Liver (tissue), 9 donors: ENCODE measurements around the gene SLC8A1. TPM values are rescaled to one million over a fixed set of nuclear protein-coding genes. Genes with fewer than 3 reads are reported as not detected.

Experiments used
- DNase-seq: peaks from one replicate; pipeline ENCODE4 v3.0.0-alpha.2; 2017; ENCODE audit warnings: low spot score
- H3K27ac ChIP-seq, 2 donors: one replicate each; pipeline ENCODE4 v1.7.0; 2013; ENCODE audit warnings: inconsistent platforms in 2 of 2, low read length in 2 of 2, control low read depth in 1 of 2, low read depth in 1 of 2, mild to moderate bottlenecking in 1 of 2
- H3K27me3 ChIP-seq, 4 donors: one replicate each; pipeline versions ENCODE4 v1.6.1 to v1.7.0; 2013; ENCODE audit warnings: low read length in 3 of 4, inconsistent platforms in 1 of 4, mild to moderate bottlenecking in 1 of 4, moderate library complexity in 1 of 4; ENCODE audit not compliant: control insufficient read depth in 4 of 4, insufficient read depth in 4 of 4
- H3K36me3 ChIP-seq, 4 donors: one replicate each; pipeline versions ENCODE4 v1.6.1 to v1.7.0; 2013; ENCODE audit warnings: low read length in 3 of 4, mild to moderate bottlenecking in 3 of 4, low read depth in 1 of 4, moderate library complexity in 1 of 4; ENCODE audit not compliant: control insufficient read depth in 4 of 4, insufficient read depth in 3 of 4
- H3K4me1 ChIP-seq, 4 donors: one replicate each; pipeline versions ENCODE4 v1.6.1 to v1.7.0; 2013; ENCODE audit warnings: low read length in 3 of 4, mild to moderate bottlenecking in 3 of 4, moderate library complexity in 1 of 4; ENCODE audit not compliant: control insufficient read depth in 4 of 4, insufficient read depth in 4 of 4
- H3K4me3 ChIP-seq, 3 donors: one replicate each; pipeline versions ENCODE4 v1.6.1 to v1.7.0; 2013; ENCODE audit warnings: low read length in 3 of 3, control low read depth in 1 of 3, low read depth in 1 of 3, mild to moderate bottlenecking in 1 of 3
- H3K9ac ChIP-seq, 2 donors: one replicate each; pipeline ENCODE4 v1.7.0; 2013; ENCODE audit warnings: low read length in 2 of 2, mild to moderate bottlenecking in 2 of 2, moderate library complexity in 2 of 2, control low read depth in 1 of 2, low read depth in 1 of 2
- H3K9me3 ChIP-seq, 4 donors: one replicate each; pipeline versions ENCODE4 v1.6.1 to v1.7.0; 2013; ENCODE audit warnings: low read length in 3 of 4; ENCODE audit not compliant: control insufficient read depth in 4 of 4
- EGR1 ChIP-seq, 2 donors: IDR thresholded peaks; 2 replicates each; pipeline ENCODE4 v1.6.1; 2016 to 2018; ENCODE audit warnings: antibody characterized with exemption in 2 of 2, low read depth in 2 of 2
- FOXA1 ChIP-seq: IDR thresholded peaks from 2 replicates; pipeline ENCODE4 v1.6.1; 2016; ENCODE audit warnings: antibody characterized with exemption
- GABPA ChIP-seq, 2 donors: IDR thresholded peaks in 1 of 2; conservative IDR thresholded peaks in 1 of 2; 2 replicates each; pipeline ENCODE4 v1.6.1; 2016; ENCODE audit warnings: antibody characterized with exemption in 2 of 2, mild to moderate bottlenecking in 1 of 2, moderate library complexity in 1 of 2
- HNF4G ChIP-seq: IDR thresholded peaks from 2 replicates; pipeline ENCODE4 v1.6.1; 2016; ENCODE audit warnings: antibody characterized with exemption
- JUND ChIP-seq, 2 donors: IDR thresholded peaks; 2 replicates each; pipeline ENCODE4 v1.6.1; 2016; ENCODE audit warnings: antibody characterized with exemption in 2 of 2
- NR2F2 ChIP-seq: IDR thresholded peaks from 2 replicates; pipeline ENCODE4 v1.6.1; 2016; ENCODE audit warnings: antibody characterized with exemption
- SP1 ChIP-seq: IDR thresholded peaks from 2 replicates; pipeline ENCODE4 v1.6.1; 2018; ENCODE audit warnings: antibody characterized with exemption, mild to moderate bottlenecking
- TAF1 ChIP-seq: conservative IDR thresholded peaks from 2 replicates; pipeline ENCODE4 v1.6.1; 2016; ENCODE audit warnings: antibody characterized with exemption, mild to moderate bottlenecking
- WGBS: extraction: QIAGEN DNeasy Blood & Tissue Kit; methylation state at CpG from one replicate; pipeline ENCODE4 v1.1.7; 2013; 5-methylcytosine and 5-hydroxymethylcytosine counted together
- polyA plus RNA-seq, 2 donors: library from polyadenylated mRNA; stranded (reverse) in 1 of 2; unstranded in 1 of 2; fragments of 200-250 nt in 1 of 2; fragments of >200 nt in 1 of 2; fragmentation: Nextera tagmentation in 1 of 2; extraction: Ambion mirVana in 1 of 2; gene quantifications; one replicate each; pipeline versions ENCODE4 v1.2.1 to v1.2.3, GENCODE V29; 2013 to 2015
- total RNA-seq, 2 donors: library from RNA; depleted of rRNA; stranded (reverse); fragments of >200 nt; gene quantifications; one replicate each; pipeline ENCODE4 v1.2.3, GENCODE V29; 2014
- TF ChIP-seq, protein P1 (sequence below): fragments of 150-350 bp; IDR thresholded peaks from 2 replicates; pipeline ENCODE4 v1.5.1; 2017; ENCODE audit warnings: improper control_type of control experiment, low read depth, low read length; ENCODE audit not compliant: missing input control
- TF ChIP-seq, protein P2 (sequence below): IDR thresholded peaks from 2 replicates; pipeline ENCODE4 v1.6.1; 2016; ENCODE audit warnings: antibody characterized with exemption, mild to moderate bottlenecking
- donor health status: healthy.
- donor health status: healthy.
- donor health status: healthy.
- donor health status: healthy.
- donor health status: healthy.

The SLC8A1 gene
- total and polyA plus RNA-seq, 4 donors: 1.2 to 18.5 (median 8.2) TPM

- no peaks in the 10 kb centered on the region for H3K36me3 ChIP-seq
- H3K27me3 ChIP-seq: peaks cover 0 to 3% (median 0%) of the 10 kb centered on the region in 4 donors
- DNase-seq: no peak
- H3K9ac ChIP-seq: no peak overlapping the region
- 72% methylated on average over 2 of the region's 2 CpGs for WGBS
- no peaks in the 10 kb centered on the region for H3K9me3 ChIP-seq
- TF ChIP-seq NR2F2 (no peak), JUND (IDR thresholded peaks at IDR 0.05) (no peak), GABPA (IDR thresholded peaks at IDR 0.05 in 1 of 2, conservative IDR thresholded peaks at IDR 0.05 in 1 of 2) (no peak), SP1 (no peak), TAF1 (no peak), EGR1 (IDR thresholded peaks at IDR 0.05; ENCODE audit: low read depth in 2 of 2) (no peak), FOXA1 (no peak)
- TF ChIP-seq, protein P1, sequence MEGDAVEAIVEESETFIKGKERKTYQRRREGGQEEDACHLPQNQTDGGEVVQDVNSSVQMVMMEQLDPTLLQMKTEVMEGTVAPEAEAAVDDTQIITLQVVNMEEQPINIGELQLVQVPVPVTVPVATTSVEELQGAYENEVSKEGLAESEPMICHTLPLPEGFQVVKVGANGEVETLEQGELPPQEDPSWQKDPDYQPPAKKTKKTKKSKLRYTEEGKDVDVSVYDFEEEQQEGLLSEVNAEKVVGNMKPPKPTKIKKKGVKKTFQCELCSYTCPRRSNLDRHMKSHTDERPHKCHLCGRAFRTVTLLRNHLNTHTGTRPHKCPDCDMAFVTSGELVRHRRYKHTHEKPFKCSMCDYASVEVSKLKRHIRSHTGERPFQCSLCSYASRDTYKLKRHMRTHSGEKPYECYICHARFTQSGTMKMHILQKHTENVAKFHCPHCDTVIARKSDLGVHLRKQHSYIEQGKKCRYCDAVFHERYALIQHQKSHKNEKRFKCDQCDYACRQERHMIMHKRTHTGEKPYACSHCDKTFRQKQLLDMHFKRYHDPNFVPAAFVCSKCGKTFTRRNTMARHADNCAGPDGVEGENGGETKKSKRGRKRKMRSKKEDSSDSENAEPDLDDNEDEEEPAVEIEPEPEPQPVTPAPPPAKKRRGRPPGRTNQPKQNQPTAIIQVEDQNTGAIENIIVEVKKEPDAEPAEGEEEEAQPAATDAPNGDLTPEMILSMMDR: no peak
- H3K4me1 ChIP-seq: no peaks in the 10 kb centered on the region
- no peak overlapping the region for H3K4me3 ChIP-seq
- no peak overlapping the region for H3K27ac ChIP-seq
Measured at GRCh38 chr2:40179801-40180200, 272.1 kb downstream of the SLC8A1 start.

- Histone ChIP-seq H3K9ac (no peak overlapping the region), H3K9me3 (no peaks in the 10 kb centered on the region)
Measured at GRCh38 chr2:40178971-40179370, 272.9 kb downstream of the SLC8A1 start.

More at GRCh38 chr2:40178971-40179370, 272.9 kb downstream of the SLC8A1 start:
- Histone ChIP-seq H3K4me1 (no peaks in the 10 kb centered on the region), H3K36me3 (no peaks in the 10 kb centered on the region), H3K27ac (no peak overlapping the region), H3K4me3 (no peak overlapping the region), H3K27me3 (peaks cover 0 to 3% (median 0%) of the 10 kb centered on the region in 4 donors)
- TF ChIP-seq, protein P1: no peak
- TF ChIP-seq, protein P2, sequence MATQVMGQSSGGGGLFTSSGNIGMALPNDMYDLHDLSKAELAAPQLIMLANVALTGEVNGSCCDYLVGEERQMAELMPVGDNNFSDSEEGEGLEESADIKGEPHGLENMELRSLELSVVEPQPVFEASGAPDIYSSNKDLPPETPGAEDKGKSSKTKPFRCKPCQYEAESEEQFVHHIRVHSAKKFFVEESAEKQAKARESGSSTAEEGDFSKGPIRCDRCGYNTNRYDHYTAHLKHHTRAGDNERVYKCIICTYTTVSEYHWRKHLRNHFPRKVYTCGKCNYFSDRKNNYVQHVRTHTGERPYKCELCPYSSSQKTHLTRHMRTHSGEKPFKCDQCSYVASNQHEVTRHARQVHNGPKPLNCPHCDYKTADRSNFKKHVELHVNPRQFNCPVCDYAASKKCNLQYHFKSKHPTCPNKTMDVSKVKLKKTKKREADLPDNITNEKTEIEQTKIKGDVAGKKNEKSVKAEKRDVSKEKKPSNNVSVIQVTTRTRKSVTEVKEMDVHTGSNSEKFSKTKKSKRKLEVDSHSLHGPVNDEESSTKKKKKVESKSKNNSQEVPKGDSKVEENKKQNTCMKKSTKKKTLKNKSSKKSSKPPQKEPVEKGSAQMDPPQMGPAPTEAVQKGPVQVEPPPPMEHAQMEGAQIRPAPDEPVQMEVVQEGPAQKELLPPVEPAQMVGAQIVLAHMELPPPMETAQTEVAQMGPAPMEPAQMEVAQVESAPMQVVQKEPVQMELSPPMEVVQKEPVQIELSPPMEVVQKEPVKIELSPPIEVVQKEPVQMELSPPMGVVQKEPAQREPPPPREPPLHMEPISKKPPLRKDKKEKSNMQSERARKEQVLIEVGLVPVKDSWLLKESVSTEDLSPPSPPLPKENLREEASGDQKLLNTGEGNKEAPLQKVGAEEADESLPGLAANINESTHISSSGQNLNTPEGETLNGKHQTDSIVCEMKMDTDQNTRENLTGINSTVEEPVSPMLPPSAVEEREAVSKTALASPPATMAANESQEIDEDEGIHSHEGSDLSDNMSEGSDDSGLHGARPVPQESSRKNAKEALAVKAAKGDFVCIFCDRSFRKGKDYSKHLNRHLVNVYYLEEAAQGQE: no peak
- no peak for TF ChIP-seq HNF4G
- no peak for DNase-seq
- WGBS: 60% methylated on average over 3 of the region's 3 CpGs
